Measurements from ENCODE around the gene ST6GALNAC5.

ST6GALNAC5 gene

GRCh38 chr1:77060000-77060399 lies 192.7 kb downstream of the ST6GALNAC5 start:
- H3K9me3 ChIP-seq (replicated peaks; ENCODE audit: insufficient read depth, low read length): no peaks in the 10 kb centered on the region
- no peaks in the 10 kb centered on the region for H3F3A ChIP-seq (ENCODE audit: insufficient read depth, low read length)
- H3K9ac ChIP-seq (ENCODE audit: low read length): no peak overlapping the region
- no peaks in the 10 kb centered on the region for H3K79me2 ChIP-seq (ENCODE audit: low read length)
- H2AFZ ChIP-seq (ENCODE audit: low read length): no peak overlapping the region
- TF ChIP-seq EZH2 (optimal IDR thresholded peaks at IDR 0.05; ENCODE audit: low read depth, low read length) (no peak), EZH2phosphoT487 (IDR thresholded peaks at IDR 0.05; ENCODE audit: low read length) (no peak), CTCF (IDR thresholded peaks at IDR 0.05; ENCODE audit: low read length) (no peak)
- no peak overlapping the region for H3K4me2 ChIP-seq (ENCODE audit: low read depth, low read length)
- no peaks in the 10 kb centered on the region for H4K20me1 ChIP-seq (ENCODE audit: insufficient read depth, low read length)
- DNase-seq: no peak
- H3K36me3 ChIP-seq (replicated peaks; ENCODE audit: insufficient read depth, low read length): no peaks in the 10 kb centered on the region
- no peaks in the 10 kb centered on the region for H3K9me2 ChIP-seq (replicated peaks; ENCODE audit: insufficient read depth, low read length)
- no peaks in the 10 kb centered on the region for H3K27me3 ChIP-seq (replicated peaks; ENCODE audit: insufficient read depth, low read length)
- H3K4me3 ChIP-seq (ENCODE audit: low read length): no peak overlapping the region
- no peaks in the 10 kb centered on the region for H3K4me1 ChIP-seq (ENCODE audit: low read length)
- no peak overlapping the region for H3K27ac ChIP-seq (ENCODE audit: low read length)

GRCh38 chr1:77061162-77061561 lies 193.9 kb downstream of the ST6GALNAC5 start:
- H3K9me2 ChIP-seq (replicated peaks; ENCODE audit: insufficient read depth, low read length): no peaks in the 10 kb centered on the region
- H3K36me3 ChIP-seq (replicated peaks; ENCODE audit: insufficient read depth, low read length): no peaks in the 10 kb centered on the region
- no peak overlapping the region for H3K9ac ChIP-seq (ENCODE audit: low read length)
- H2AFZ ChIP-seq (ENCODE audit: low read length): no peak overlapping the region
- H3K27ac ChIP-seq (ENCODE audit: low read length): no peak overlapping the region
- H3K4me3 ChIP-seq (ENCODE audit: low read length): no peak overlapping the region
- no peaks in the 10 kb centered on the region for H4K20me1 ChIP-seq (ENCODE audit: insufficient read depth, low read length)
- no peaks in the 10 kb centered on the region for H3K9me3 ChIP-seq (replicated peaks; ENCODE audit: insufficient read depth, low read length)
- no peaks in the 10 kb centered on the region for H3K27me3 ChIP-seq (replicated peaks; ENCODE audit: insufficient read depth, low read length)
- DNase-seq: no peak
- H3K4me1 ChIP-seq (ENCODE audit: low read length): no peaks in the 10 kb centered on the region
- no peaks in the 10 kb centered on the region for H3F3A ChIP-seq (ENCODE audit: insufficient read depth, low read length)
- H3K79me2 ChIP-seq (ENCODE audit: low read length): no peaks in the 10 kb centered on the region
- TF ChIP-seq EZH2phosphoT487 (IDR thresholded peaks at IDR 0.05; ENCODE audit: low read length) (no peak), CTCF (IDR thresholded peaks at IDR 0.05; ENCODE audit: low read length) (no peak), EZH2 (optimal IDR thresholded peaks at IDR 0.05; ENCODE audit: low read depth, low read length) (no peak)
- H3K4me2 ChIP-seq (ENCODE audit: low read depth, low read length): no peak overlapping the region

- Histone ChIP-seq H4K20me1 (ENCODE audit: insufficient read depth, low read length) (no peaks in the 10 kb centered on the region), H3K79me2 (ENCODE audit: low read length) (no peaks in the 10 kb centered on the region)
- DNase-seq: no peak
Observed at GRCh38 chr1:77063118-77063517, 195.8 kb downstream of the ST6GALNAC5 start.

More at GRCh38 chr1:77063118-77063517, 195.8 kb downstream of the ST6GALNAC5 start:
- H3K27me3 ChIP-seq (replicated peaks; ENCODE audit: insufficient read depth, low read length): no peaks in the 10 kb centered on the region
- no peak overlapping the region for H3K27ac ChIP-seq (ENCODE audit: low read length)
- no peaks in the 10 kb centered on the region for H3K9me2 ChIP-seq (replicated peaks; ENCODE audit: insufficient read depth, low read length)
- no peak overlapping the region for H3K9ac ChIP-seq (ENCODE audit: low read length)
- no peak overlapping the region for H3K4me3 ChIP-seq (ENCODE audit: low read length)
- TF ChIP-seq EZH2 (optimal IDR thresholded peaks at IDR 0.05; ENCODE audit: low read depth, low read length): no peak
- TF ChIP-seq EZH2phosphoT487 (IDR thresholded peaks at IDR 0.05; ENCODE audit: low read length): no peak
- no peak for TF ChIP-seq CTCF (IDR thresholded peaks at IDR 0.05; ENCODE audit: low read length)
- no peaks in the 10 kb centered on the region for H3K36me3 ChIP-seq (replicated peaks; ENCODE audit: insufficient read depth, low read length)
- no peaks in the 10 kb centered on the region for H3F3A ChIP-seq (ENCODE audit: insufficient read depth, low read length)
- H2AFZ ChIP-seq (ENCODE audit: low read length): no peak overlapping the region
- no peaks in the 10 kb centered on the region for H3K4me1 ChIP-seq (ENCODE audit: low read length)
- no peak overlapping the region for H3K4me2 ChIP-seq (ENCODE audit: low read depth, low read length)
- no peaks in the 10 kb centered on the region for H3K9me3 ChIP-seq (replicated peaks; ENCODE audit: insufficient read depth, low read length)

Data from MM.1S (cell line).